T-helper 1 cell (primary cell): ENCODE measurements around the gene ADAM29.
"Not testable (repeated sequence)": the region's sequence is repeated elsewhere in the genome, so short reads cannot be mapped to it uniquely, and the experiment has no call there.

Experiments
- DNase-seq, 5 donors: peaks; one replicate each; pipeline ENCODE4 v3.0.0-alpha.2; 2012 to 2020
- total RNA-seq, 4 donors: gene quantifications; one replicate each; lab custom pipeline; 2026; lab: John Stamatoyannopoulos, UW

Gene ADAM29
- total RNA-seq: 0 reads per million in 4 donors

- DNase-seq: no peak
Measured at GRCh38 chr4:174918058-174918457, at the start of gene ADAM29. Gene ADAM29, plus strand, starts transcription at chr4:174918358. Its CDS starts 57,168 bp downstream, at chr4:174975526.

GRCh38 chr4:174869339-174869738 lies 48.8 kb upstream of the ADAM29 start:
- no peak for DNase-seq

GRCh38 chr4:174870311-174870710 lies 47.8 kb upstream of the ADAM29 start:
- DNase-seq: no peak

GRCh38 chr4:174871407-174871806 lies 46.8 kb upstream of the ADAM29 start:
- no peak for DNase-seq

GRCh38 chr4:174873146-174873545 lies 45.0 kb upstream of the ADAM29 start:
- not testable (repeated sequence) for DNase-seq

GRCh38 chr4:174873931-174874330 lies 44.2 kb upstream of the ADAM29 start:
- DNase-seq: no peak

GRCh38 chr4:174874898-174875297 lies 43.3 kb upstream of the ADAM29 start:
- DNase-seq: no peak

GRCh38 chr4:174880001-174880400 lies 38.2 kb upstream of the ADAM29 start:
- no peak for DNase-seq

GRCh38 chr4:174882317-174882992 lies 35.7 kb upstream of the ADAM29 start:
- DNase-seq: no peak

- DNase-seq: no peak
Measured at GRCh38 chr4:174907508-174907907, 10.7 kb upstream of the ADAM29 start.

- no peak for DNase-seq
Measured at GRCh38 chr4:174910271-174910670, 7.9 kb upstream of the ADAM29 start.

- DNase-seq: no peak
Measured at GRCh38 chr4:174912919-174913543, 5.1 kb upstream of the ADAM29 start.

- no peak for DNase-seq
Measured at GRCh38 chr4:174919886-174920423, 1.8 kb downstream of the ADAM29 start.

- no peak for DNase-seq
Measured at GRCh38 chr4:174926958-174927357, 8.8 kb downstream of the ADAM29 start.

- no peak for DNase-seq
Measured at GRCh38 chr4:174928174-174928573, 10.0 kb downstream of the ADAM29 start.

GRCh38 chr4:174928575-174929253 lies 10.6 kb downstream of the ADAM29 start:
- DNase-seq: no peak

GRCh38 chr4:174929346-174929745 lies 11.2 kb downstream of the ADAM29 start:
- DNase-seq: no peak

- DNase-seq: no peak
Measured at GRCh38 chr4:174930895-174931294, 12.7 kb downstream of the ADAM29 start.

GRCh38 chr4:174933083-174933482 lies 14.9 kb downstream of the ADAM29 start:
- no peak for DNase-seq

- DNase-seq: no peak
Measured at GRCh38 chr4:174934360-174934759, 16.2 kb downstream of the ADAM29 start.

GRCh38 chr4:174935607-174936006 lies 17.4 kb downstream of the ADAM29 start:
- DNase-seq: no peak

- no peak for DNase-seq
Measured at GRCh38 chr4:174940002-174940401, 21.8 kb downstream of the ADAM29 start.

- DNase-seq: no peak
Measured at GRCh38 chr4:174946246-174946645, 28.1 kb downstream of the ADAM29 start.

- no peak for DNase-seq
Measured at GRCh38 chr4:174948826-174949225, 30.7 kb downstream of the ADAM29 start.
